GM10248 (cell line): ENCODE results near the gene VPS16.

Experiments
- CTCF ChIA-PET: fragments of 300-600 bp; sonication (Branson Sonifier 250); formaldehyde crosslinking; extraction: SDS; loops from one replicate; lab custom pipeline; 2021; ENCODE audit warnings: antibody characterized with exemption; lab: Yijun Ruan, JAX
- POLR2A ChIA-PET: fragments of 350-650 bp; sonication (Branson Sonifier 250); formaldehyde crosslinking; extraction: SDS; loops from one replicate; lab custom pipeline; 2020; ENCODE audit warnings: antibody characterized with exemption; lab: Yijun Ruan, JAX
- DNase-seq: peaks from one replicate; pipeline ENCODE4 v3.0.0; 2012; ENCODE audit errors: extremely low spot score
- CTCF ChIP-seq: IDR thresholded peaks from 2 replicates; pipeline ENCODE4 v1.5.1; 2012; ENCODE audit warnings: mild to moderate bottlenecking, low read depth; ENCODE audit errors: extremely low read depth, missing control alignments, control extremely low read depth

The VPS16 gene

GRCh38 chr20:2875690-2876203 lies 35.2 kb downstream of the VPS16 start:
- POLR2A ChIA-PET, result no interaction called here
- no peak for DNase-seq
- no peak for TF ChIP-seq CTCF
- CTCF ChIA-PET, result interaction anchor here (1.3 to 1.4 kb wide), 2 partner anchors 12 to 26 kb away, joined by 5 read pairs; no protein-coding TSS in a partner anchor

DNA sequence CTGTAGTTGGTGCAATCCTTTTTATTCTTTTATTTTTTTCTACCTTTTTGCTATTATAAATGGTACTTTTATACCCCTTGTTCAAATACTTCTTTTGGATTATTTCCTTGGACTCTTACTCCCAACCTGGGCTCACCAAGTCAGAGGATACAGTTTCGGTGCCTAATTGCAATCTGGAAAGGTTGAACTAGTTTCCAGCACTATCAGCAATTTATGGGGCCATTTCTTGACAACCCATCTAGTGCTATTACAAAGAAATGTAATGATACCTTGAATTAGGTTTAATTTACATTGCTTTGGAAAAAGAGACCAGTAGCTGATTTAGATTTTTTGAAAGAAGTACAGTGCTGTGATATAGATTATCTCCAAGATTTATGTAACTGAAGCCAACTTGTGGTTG lies 38.0 kb downstream of the VPS16 start:
- ChIA-PET CTCF (interaction anchor here (1.2 to 1.5 kb wide), 2 partner anchors 11 to 13 kb away, joined by 3 to 4 read pairs; no protein-coding TSS in a partner anchor), POLR2A (no interaction called here)
- DNase-seq, result no peak
- no peak for TF ChIP-seq CTCF

DNA sequence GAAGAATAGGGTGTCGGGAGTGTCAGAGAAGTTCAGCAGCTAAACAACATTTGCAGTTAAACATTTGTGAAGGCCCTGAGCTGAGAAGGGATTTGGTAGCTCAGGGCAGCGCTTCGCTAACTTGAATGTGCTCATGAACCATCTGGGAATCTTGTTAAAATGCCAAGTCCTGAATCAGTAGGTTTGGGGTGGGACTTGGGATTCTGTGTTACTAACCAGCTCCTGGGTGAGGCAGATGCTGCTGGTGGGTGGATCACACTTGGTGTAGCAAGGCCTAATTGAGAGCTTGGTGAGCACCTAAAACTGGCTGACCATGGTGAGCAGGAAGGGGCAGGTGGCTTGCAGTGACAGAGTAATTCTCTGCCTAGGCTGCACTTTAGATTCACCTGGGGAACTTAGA lies 38.6 kb downstream of the VPS16 start:
- TF ChIP-seq CTCF, result no peak
- ChIA-PET POLR2A (no interaction called here), CTCF (interaction anchor here (1.2 kb wide), 1 partner anchor 14 kb away, joined by 3 read pairs; no protein-coding TSS in a partner anchor)
- DNase-seq, result no peak

DNA sequence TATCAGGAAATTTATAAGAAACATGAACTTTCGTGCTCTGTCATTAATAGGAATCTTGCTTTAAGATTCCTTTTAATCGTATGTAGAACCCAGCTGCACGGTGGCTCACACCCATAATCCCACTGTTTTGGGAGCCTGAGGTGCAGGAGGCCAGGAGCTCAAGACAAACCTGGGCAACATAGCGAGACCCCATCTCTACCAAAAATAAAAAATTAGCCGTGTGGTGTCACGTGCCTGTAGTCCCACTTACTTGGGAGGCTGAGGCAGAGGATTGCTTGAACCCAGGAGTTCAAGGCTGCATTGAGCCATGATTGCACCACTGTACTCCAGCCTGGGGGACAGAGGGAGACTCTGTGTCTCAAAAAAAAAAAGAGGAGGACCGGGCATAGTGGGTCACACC lies 40.1 kb downstream of the VPS16 start:
- ChIA-PET CTCF (no interaction called here), POLR2A (no interaction called here)
- no peak for TF ChIP-seq CTCF
- no peak for DNase-seq

GRCh38 chr20:2883726-2884637 lies 43.4 kb downstream of the VPS16 start:
- POLR2A ChIA-PET, result interaction anchor here (0.7 kb wide), 1 partner anchor 68 kb away, joined by 3 read pairs; no protein-coding TSS in a partner anchor
- CTCF ChIA-PET, result interaction anchor here (1.2 kb wide), 1 partner anchor 11 kb away, joined by 3 read pairs; the partner anchor contains the start of gene PTPRA
- no peak for TF ChIP-seq CTCF
- no peak for DNase-seq

- TF ChIP-seq CTCF, result no peak
- ChIA-PET CTCF (interaction anchor here (0.8 to 1.4 kb wide), 3 partner anchors 12 to 41 kb away, joined by 3 to 5 read pairs (median 5); no protein-coding TSS in a partner anchor), POLR2A (no interaction called here)
- no peak for DNase-seq
These were observed 47.2 kb downstream of the VPS16 start for GRCh38 chr20:2887715-2888114.
